Thoracic aorta (tissue), 2 donors: ENCODE measurements around the gene PCGF1. TPM values are rescaled to one million over a fixed set of nuclear protein-coding genes. Genes with fewer than 3 reads are reported as not detected.

Experiments used
- ATAC-seq: fragments of 150-250 bp; one replicate; pipeline ENCODE4 v1.8.0; 2017; ENCODE audit warnings: low read depth; ENCODE audit not compliant: insufficient number of reproducible peaks, low FRiP score
- DNase-seq: peaks from one replicate; pipeline ENCODE4 v3.0.0-alpha.2; 2020; ENCODE audit warnings: low spot score
- H3K27ac ChIP-seq, 2 donors: fragments of 200-600 bp; sonication (generic); 1 replicate in 1 of 2; 2 replicates in 1 of 2; pipeline ENCODE4 v1.5.1; 2016; ENCODE audit warnings: mild to moderate bottlenecking in 2 of 2, moderate library complexity in 2 of 2
- H3K27me3 ChIP-seq: fragments of 200-600 bp; sonication (generic); replicated peaks from 2 replicates; pipeline ENCODE4 v1.6.0; 2016; ENCODE audit warnings: mild to moderate bottlenecking; ENCODE audit not compliant: insufficient read depth
- H3K36me3 ChIP-seq: fragments of 200-600 bp; sonication (generic); one replicate; pipeline ENCODE4 v1.5.1; 2016
- H3K4me1 ChIP-seq, 2 donors: fragments of 200-600 bp; sonication (generic); 1 replicate in 1 of 2; 2 replicates in 1 of 2; pipeline versions ENCODE4 v1.5.1 to v1.6.0; 2016; ENCODE audit warnings: low read depth in 2 of 2, mild to moderate bottlenecking in 1 of 2; ENCODE audit not compliant: control insufficient read depth in 1 of 2
- H3K4me3 ChIP-seq: fragments of 200-600 bp; sonication (generic); 2 replicates; pipeline ENCODE4 v1.5.1; 2016; ENCODE audit warnings: mild to moderate bottlenecking
- H3K9me3 ChIP-seq: fragments of 200-600 bp; sonication (generic); 2 replicates; pipeline ENCODE4 v1.5.1; 2016
- CTCF ChIP-seq: fragments of 200-600 bp; sonication (generic); IDR thresholded peaks from one replicate; pipeline ENCODE4 v1.5.1; 2019; ENCODE audit warnings: antibody characterized with exemption
- total RNA-seq, 2 donors: library from RNA; depleted of rRNA; stranded (reverse); fragments of >200 nt; gene quantifications; one replicate each; pipeline versions ENCODE4 v1.1.0 to v1.2.3, GENCODE V29; 2016

PCGF1 gene
- total RNA-seq, 2 donors from 2014 or later, result 7.8 to 8.0 TPM

- Histone ChIP-seq H3K4me3 (no peak overlapping the region), H3K27ac (no peak overlapping the region), H3K27me3 (no peaks in the 10 kb centered on the region), H3K4me1 (peaks cover 7 to 29% of the 10 kb centered on the region in 2 donors), H3K36me3 (no peaks in the 10 kb centered on the region), H3K9me3 (no peaks in the 10 kb centered on the region)
- ATAC-seq (no peak), DNase-seq (no peak)
- TF ChIP-seq CTCF, result no peak
These were observed 42.7 kb upstream of the PCGF1 start for GRCh38 chr2:74550231-74550630.

GRCh38 chr2:74548900-74549826, 41.7 kb upstream of the PCGF1 start:
- H3K27ac ChIP-seq, result peak overlapping the region in 1 of 2 donors; percentile 41
- no peaks in the 10 kb centered on the region for H3K27me3 ChIP-seq
- H3K4me3 ChIP-seq, result peak overlapping the region; percentile 88
- no peak for ATAC-seq
- H3K4me1 ChIP-seq, result peaks cover 7 to 29% of the 10 kb centered on the region in 2 donors
- TF ChIP-seq CTCF, result no peak
- DNase-seq, result no peak
- no peaks in the 10 kb centered on the region for H3K36me3 ChIP-seq
- H3K9me3 ChIP-seq, result no peaks in the 10 kb centered on the region

- no peak for ATAC-seq
- Histone ChIP-seq H3K27ac (peak overlapping the region in 1 of 2 donors; percentile 41), H3K27me3 (no peaks in the 10 kb centered on the region), H3K9me3 (no peaks in the 10 kb centered on the region), H3K4me1 (peaks cover 7 to 27% of the 10 kb centered on the region in 2 donors), H3K4me3 (peak overlapping the region; percentile 88), H3K36me3 (no peaks in the 10 kb centered on the region)
- no peak for DNase-seq
- TF ChIP-seq CTCF, result no peak
These were observed 40.9 kb upstream of the PCGF1 start for GRCh38 chr2:74548285-74548899.

GRCh38 chr2:74546004-74546403, 38.5 kb upstream of the PCGF1 start:
- no peak overlapping the region for H3K4me3 ChIP-seq
- DNase-seq (no peak), ATAC-seq (no peak)
- no peak overlapping the region for H3K27ac ChIP-seq
- H3K9me3 ChIP-seq, result no peaks in the 10 kb centered on the region
- H3K36me3 ChIP-seq, result no peaks in the 10 kb centered on the region
- no peaks in the 10 kb centered on the region for H3K27me3 ChIP-seq
- no peak for TF ChIP-seq CTCF
- H3K4me1 ChIP-seq, result peaks cover 7 to 14% of the 10 kb centered on the region in 2 donors

- Histone ChIP-seq H3K4me1 (peaks cover 6 to 12% of the 10 kb centered on the region in 2 donors), H3K27me3 (no peaks in the 10 kb centered on the region), H3K4me3 (no peak overlapping the region), H3K27ac (no peak overlapping the region), H3K9me3 (no peaks in the 10 kb centered on the region), H3K36me3 (no peaks in the 10 kb centered on the region)
- DNase-seq, result no peak
- no peak for ATAC-seq
- TF ChIP-seq CTCF, result no peak
These were observed 37.1 kb upstream of the PCGF1 start for GRCh38 chr2:74544634-74545033.
